BE2C (cell line): Measurements from ENCODE around the gene TTC21A.

Experiments used
- DNase-seq: peaks from one replicate; pipeline ENCODE4 v3.0.0-alpha.2; 2020
- H3K27me3 ChIP-seq: fragments of 250-450 bp; sonication (Bioruptor Pico); 2 replicates; pipeline ENCODE4 v1.5.1; 2020; ENCODE audit warnings: mild to moderate bottlenecking
- H3K36me3 ChIP-seq: fragments of 250-450 bp; sonication (Bioruptor Pico); 2 replicates; pipeline ENCODE4 v1.5.1; 2020; ENCODE audit warnings: mild to moderate bottlenecking
- H3K4me1 ChIP-seq: fragments of 250-450 bp; sonication (Bioruptor Pico); 2 replicates; pipeline ENCODE4 v1.5.1; 2020
- H3K4me3 ChIP-seq: 2 replicates; pipeline ENCODE4 v1.5.1; 2011; ENCODE audit warnings: low read depth, low read length
- H3K9me3 ChIP-seq: fragments of 250-450 bp; sonication (Bioruptor Pico); 2 replicates; pipeline ENCODE4 v1.5.1; 2020
- CTCF ChIP-seq: IDR thresholded peaks from 2 replicates; pipeline ENCODE4 v1.5.1; 2012; ENCODE audit warnings: mild to moderate bottlenecking, low read depth, low read length

Gene TTC21A

GRCh38 chr3:39139442-39139841, 32.0 kb downstream of the TTC21A start:
- Histone ChIP-seq H3K4me3 (no peak overlapping the region), H3K4me1 (peaks cover 11% of the 10 kb centered on the region), H3K27me3 (no peaks in the 10 kb centered on the region), H3K9me3 (no peaks in the 10 kb centered on the region), H3K36me3 (peaks cover 14% of the 10 kb centered on the region)
- DNase-seq: no peak
- TF ChIP-seq CTCF: no peak

GRCh38 chr3:39140341-39140971, 33.0 kb downstream of the TTC21A start:
- Histone ChIP-seq H3K9me3 (no peaks in the 10 kb centered on the region), H3K27me3 (no peaks in the 10 kb centered on the region), H3K4me1 (peaks cover 16% of the 10 kb centered on the region), H3K4me3 (no peak overlapping the region), H3K36me3 (peaks cover 14% of the 10 kb centered on the region)
- no peak for DNase-seq
- no peak for TF ChIP-seq CTCF

- Histone ChIP-seq H3K4me1 (peaks cover 20% of the 10 kb centered on the region), H3K36me3 (peaks cover 14% of the 10 kb centered on the region), H3K9me3 (no peaks in the 10 kb centered on the region), H3K4me3 (no peak overlapping the region), H3K27me3 (no peaks in the 10 kb centered on the region)
- DNase-seq: no peak
- no peak for TF ChIP-seq CTCF
Measured at GRCh38 chr3:39141171-39141995, 33.9 kb downstream of the TTC21A start.

GRCh38 chr3:39142067-39142466, 34.6 kb downstream of the TTC21A start:
- Histone ChIP-seq H3K4me3 (no peak overlapping the region), H3K27me3 (no peaks in the 10 kb centered on the region), H3K36me3 (peaks cover 14% of the 10 kb centered on the region), H3K9me3 (no peaks in the 10 kb centered on the region), H3K4me1 (peaks cover 25% of the 10 kb centered on the region)
- TF ChIP-seq CTCF: no peak
- no peak for DNase-seq

GRCh38 chr3:39143051-39143885, 35.8 kb downstream of the TTC21A start:
- Histone ChIP-seq H3K4me1 (peaks cover 36% of the 10 kb centered on the region), H3K9me3 (no peaks in the 10 kb centered on the region), H3K36me3 (peaks cover 14% of the 10 kb centered on the region), H3K4me3 (no peak overlapping the region), H3K27me3 (no peaks in the 10 kb centered on the region)
- no peak for DNase-seq
- TF ChIP-seq CTCF: no peak
